Adipose tissue (tissue), 3 donors: ENCODE measurements around the gene FRS3. TPM values are rescaled to one million over a fixed set of nuclear protein-coding genes. Genes with fewer than 3 reads are reported as not detected.

ENCODE experiments used
- H3K27ac ChIP-seq: one replicate; pipeline ENCODE4 v1.5.1; 2013; ENCODE audit warnings: low read depth, low read length
- WGBS, 3 donors: extraction: QIAGEN DNeasy Blood & Tissue Kit; methylation state at CpG; one replicate each; pipeline ENCODE4 v1.1.7; 2013; 5-methylcytosine and 5-hydroxymethylcytosine counted together
- polyA plus RNA-seq, 3 donors: library from polyadenylated mRNA; stranded (reverse); fragments of 200-250 nt; gene quantifications; one replicate each; pipeline ENCODE4 v1.2.3, GENCODE V29; 2013
- donor health status: healthy with polysubstance abuse.
- donor health status: Bipolar disorder and iron deficiency.
- donor health status: healthy.

The FRS3 gene
- polyA plus RNA-seq, 3 donors, result 2.7 to 6.9 (median 3.3) TPM

DNA sequence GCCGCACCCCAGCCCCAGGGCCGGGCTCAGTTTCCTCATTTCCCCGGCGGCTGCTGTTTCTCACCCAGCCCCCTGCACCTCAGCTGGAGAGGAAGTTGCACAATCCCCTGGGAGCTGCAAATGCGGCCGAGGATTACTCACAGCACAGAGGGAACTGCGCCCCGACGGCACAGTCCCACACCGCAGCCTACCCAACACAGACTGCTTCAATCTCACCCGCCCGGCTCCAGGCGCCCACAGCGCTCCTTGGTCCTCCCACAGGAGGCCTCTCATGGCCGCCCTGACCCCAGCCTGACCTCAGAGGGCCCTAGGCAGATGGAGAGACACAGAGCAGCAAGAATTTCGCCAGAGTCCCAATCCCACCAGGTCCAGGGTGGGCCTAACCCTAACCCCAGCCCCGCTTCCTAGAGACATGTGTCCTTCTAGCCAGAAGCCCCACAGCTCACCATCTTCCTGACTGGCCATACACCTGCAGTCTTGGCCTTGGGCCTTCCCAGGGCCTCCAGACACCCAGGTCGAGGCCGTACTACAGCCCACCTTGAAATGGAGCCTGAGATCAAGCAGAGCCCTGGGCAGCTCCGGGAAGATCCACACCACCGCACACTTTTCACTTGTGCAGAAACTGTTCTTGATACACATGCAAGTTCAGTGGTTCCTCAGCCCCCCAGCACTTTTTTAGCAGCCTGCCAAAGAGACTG, 56.0 kb downstream of the FRS3 start:
- no peak overlapping the region for H3K27ac ChIP-seq
- WGBS, 3 donors, result 32 to 70% (median 36%) methylated on average over 21 of the region's 21 CpGs

DNA sequence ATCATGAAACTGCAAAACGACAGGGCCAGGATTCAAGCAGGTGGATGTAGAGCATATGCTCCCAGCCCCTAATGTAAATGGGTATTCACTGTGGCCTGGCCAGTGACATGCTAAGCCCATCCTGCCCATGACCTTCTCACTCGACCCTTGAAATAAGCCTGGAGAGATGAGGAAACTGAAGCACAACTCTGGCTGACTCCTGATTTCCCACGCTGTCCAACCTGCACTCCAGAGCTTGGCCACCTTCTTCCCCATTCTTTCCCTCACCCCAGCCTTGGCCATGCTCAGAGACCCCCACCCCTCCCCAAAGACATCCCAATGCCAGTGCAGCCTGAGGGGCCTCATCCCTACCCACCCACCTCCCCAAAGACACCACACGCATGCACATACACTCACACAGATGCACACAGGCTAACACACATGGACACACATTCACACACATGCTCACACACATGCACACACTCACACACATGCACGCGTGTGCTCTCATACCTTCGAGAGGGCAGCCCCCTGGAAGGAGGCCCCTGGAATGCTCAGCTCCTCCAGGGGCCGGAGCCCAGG, 56.7 kb downstream of the FRS3 start:
- WGBS, 3 donors, result 39 to 76% (median 50%) methylated on average over 8 of the region's 8 CpGs
- no peak overlapping the region for H3K27ac ChIP-seq

DNA sequence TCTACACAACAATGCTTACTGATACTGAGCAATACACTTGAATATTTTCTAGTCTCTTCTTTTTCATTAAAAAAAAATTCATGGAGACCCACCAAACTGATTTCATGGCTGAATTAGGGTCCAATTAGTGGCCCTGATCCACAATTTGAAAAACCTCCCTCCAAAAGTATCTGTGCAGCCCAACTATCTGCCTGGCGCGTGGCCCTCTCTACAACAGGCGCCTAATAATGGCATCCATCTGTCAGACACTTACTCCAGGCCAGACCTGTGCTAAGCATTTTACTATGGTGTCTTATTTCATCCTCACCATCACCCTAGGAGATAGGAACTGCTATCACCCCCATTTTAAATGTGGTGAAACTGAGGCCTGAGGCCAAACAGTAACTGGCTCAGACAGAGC, 58.3 kb downstream of the FRS3 start:
- no peak overlapping the region for H3K27ac ChIP-seq
- WGBS, 3 donors, result 96 to 100% (median 98%) methylated on average over 3 of the region's 3 CpGs

DNA sequence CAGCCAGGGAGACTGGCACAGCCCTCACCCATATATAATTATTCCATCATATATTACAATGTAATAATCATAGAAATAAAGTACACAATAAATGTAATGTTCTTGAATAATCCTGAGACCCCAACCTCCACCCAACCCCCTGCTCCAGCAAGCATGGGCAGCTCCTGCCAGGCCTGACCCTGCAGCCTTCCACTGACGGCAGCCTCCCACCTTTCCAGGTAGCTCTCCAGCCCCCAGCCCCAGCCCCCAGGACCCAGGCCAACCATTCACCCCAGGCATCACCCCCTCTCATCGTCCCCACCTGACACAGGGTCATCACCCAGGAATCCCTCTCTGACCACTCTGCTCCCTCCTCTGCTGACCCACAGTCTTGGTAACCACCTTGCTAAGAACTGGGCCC, 58.9 kb downstream of the FRS3 start:
- 88 to 100% (median 91%) methylated on average over 2 of the region's 2 CpGs for WGBS, 3 donors
- no peak overlapping the region for H3K27ac ChIP-seq

DNA sequence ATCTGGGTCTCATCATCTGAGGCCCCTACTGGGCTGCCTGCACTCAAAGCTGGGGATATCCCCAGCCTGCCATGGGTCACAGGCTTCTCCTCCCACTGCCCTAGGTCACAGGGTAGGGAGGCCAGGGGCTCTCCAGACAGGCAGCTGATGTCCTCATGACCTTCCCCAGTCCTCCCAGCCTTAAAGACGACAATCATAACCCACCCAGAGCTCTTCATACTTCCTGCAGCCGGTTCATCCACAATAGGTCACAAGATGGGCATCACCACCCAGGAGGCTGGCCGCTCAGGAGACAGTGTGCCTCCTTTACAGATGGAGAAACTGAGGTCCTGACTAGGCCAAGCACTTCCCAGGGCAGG, 59.5 kb downstream of the FRS3 start:
- no peak overlapping the region for H3K27ac ChIP-seq
- 87 to 96% (median 93%) methylated on average over 3 of the region's 3 CpGs for WGBS, 3 donors

Other genes starting within 250 kb of the FRS3 start
- 10 to 100 TPM in 2 of 3 donors, 1 to 10 TPM in 1; 8.3 to 26.6 (median 18.4) TPM for gene FOXP4, start 233.5 kb downstream of the FRS3 start, polyA plus RNA-seq
- gene MDFI, start 141.4 kb downstream of the FRS3 start, polyA plus RNA-seq, result 100 to 1,000 TPM in 1 of 3 donors, 10 to 100 TPM in 1, 1 to 10 TPM in 1; 5.5 to 178 (median 47.3) TPM
- 10 to 100 TPM; 10.1 to 18.1 (median 13.9) TPM for gene TFEB, start 44.3 kb downstream of the FRS3 start, polyA plus RNA-seq
- 1,000 to 10,000 TPM in 1 of 3 donors, 100 to 1,000 TPM in 1, 1 to 10 TPM in 1; 7.5 to 1,282 (median 263) TPM for gene PGC, start 32.5 kb downstream of the FRS3 start, polyA plus RNA-seq
- gene PRICKLE4, start 882 bp upstream of the FRS3 start, polyA plus RNA-seq, result 1 to 10 TPM; 1.4 to 4.5 (median 3.1) TPM
- gene TOMM6, start 7.8 kb upstream of the FRS3 start, polyA plus RNA-seq, result 100 to 1,000 TPM; 160 to 342 (median 246) TPM
- gene USP49, start 115.5 kb upstream of the FRS3 start, polyA plus RNA-seq, result 1 to 10 TPM in 2 of 3 donors, under 1 TPM in 1; 0.79 to 1.9 (median 1.3) TPM
- 1 to 10 TPM; 5.3 to 8.1 (median 7.0) TPM for gene MED20, start 141.2 kb upstream of the FRS3 start, polyA plus RNA-seq
- gene BYSL, start 141.6 kb upstream of the FRS3 start, polyA plus RNA-seq, result 10 to 100 TPM in 2 of 3 donors, 1 to 10 TPM in 1; 9.3 to 32.7 (median 12.0) TPM
- gene CCND3, start 161.9 kb upstream of the FRS3 start, polyA plus RNA-seq, result 100 to 1,000 TPM in 1 of 3 donors, 10 to 100 TPM in 2; 35.5 to 146 (median 95.9) TPM